Right ventricle myocardium inferior (tissue), 1 donor: ENCODE data around the gene PEPD. TPM values are rescaled to one million over a fixed set of nuclear protein-coding genes. Genes with fewer than 3 reads are reported as not detected.
A peak's percentile ranks its signal among the peaks of the same experiment; 100 is the strongest.
"Not testable (repeated sequence)": the region's sequence is repeated elsewhere in the genome, so short reads cannot be mapped to it uniquely, and the experiment has no call there.

Source experiments
- ATAC-seq: fragments of 200-7000 bp; cut with Tn5 transposase; one replicate; pipeline ENCODE4 v1.9.1; 2020; ENCODE audit warnings: mild to moderate bottlenecking, moderate library complexity
- DNase-seq: peaks from one replicate; pipeline ENCODE4 v3.0.0; 2021; ENCODE audit errors: missing footprints
- intact Hi-C: fragments of 100-400 bp; cut with DNase I; formaldehyde crosslinking; loops from one replicate; pipeline ENCODE4 v1.11.0; 2022
- total RNA-seq: library from RNA; stranded (reverse); fragmentation: NEBNext Ultra II Directional; extraction: Animal tissue kit (Norgen Biotek cat#: 25700); gene quantifications from one replicate; pipeline ENCODE4 v1.2.1, GENCODE V29; 2021
- donor health status: DM: no; HTN: yes; CAD: no; lungs with severe emphysema.

The PEPD gene
- total RNA-seq, 1 donor from 2014 or later: 32.1 TPM

DNA sequence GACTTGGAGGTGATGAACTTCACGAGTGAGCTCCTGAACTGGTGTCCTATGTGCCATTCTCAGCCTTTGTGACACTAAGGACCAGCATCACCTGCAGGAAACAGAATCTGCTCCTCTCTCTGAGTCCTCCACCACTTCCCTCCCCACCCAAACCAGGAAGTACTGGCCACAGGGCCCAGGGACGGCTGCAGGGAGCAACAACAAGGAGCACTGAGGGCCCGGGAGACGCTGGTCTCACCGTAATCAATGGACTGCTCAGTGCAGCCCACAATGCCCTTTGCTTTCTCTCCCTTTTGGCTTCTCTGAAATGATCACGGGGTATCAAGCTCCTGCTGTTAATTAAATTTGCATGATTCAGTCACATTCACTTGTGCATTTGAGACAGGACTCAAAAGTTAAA lies 18.6 kb downstream of the PEPD start:
- ATAC-seq (no peak), DNase-seq (no peak)
- intact Hi-C loops: no loop called here

DNA sequence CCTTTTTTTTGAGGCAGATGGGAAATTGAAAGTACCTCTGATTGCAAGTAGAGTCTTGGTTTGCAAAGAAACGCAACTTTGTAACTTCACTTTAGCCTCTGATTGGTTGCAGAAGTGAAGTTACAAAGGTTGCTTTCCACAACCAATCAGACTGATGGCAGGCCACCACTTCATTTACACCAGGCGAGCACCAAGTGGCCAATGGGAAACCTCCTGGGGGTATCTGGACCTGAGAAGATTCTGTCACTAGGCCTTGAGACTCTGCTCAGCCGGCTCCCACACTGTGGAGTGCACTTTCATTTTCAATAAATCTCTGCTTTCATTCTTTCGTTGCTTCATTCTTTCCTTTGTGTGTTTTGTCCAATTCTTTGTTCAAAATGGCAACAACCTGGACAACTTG lies 19.1 kb downstream of the PEPD start:
- intact Hi-C loops: no loop called here
- ATAC-seq: no peak

DNA sequence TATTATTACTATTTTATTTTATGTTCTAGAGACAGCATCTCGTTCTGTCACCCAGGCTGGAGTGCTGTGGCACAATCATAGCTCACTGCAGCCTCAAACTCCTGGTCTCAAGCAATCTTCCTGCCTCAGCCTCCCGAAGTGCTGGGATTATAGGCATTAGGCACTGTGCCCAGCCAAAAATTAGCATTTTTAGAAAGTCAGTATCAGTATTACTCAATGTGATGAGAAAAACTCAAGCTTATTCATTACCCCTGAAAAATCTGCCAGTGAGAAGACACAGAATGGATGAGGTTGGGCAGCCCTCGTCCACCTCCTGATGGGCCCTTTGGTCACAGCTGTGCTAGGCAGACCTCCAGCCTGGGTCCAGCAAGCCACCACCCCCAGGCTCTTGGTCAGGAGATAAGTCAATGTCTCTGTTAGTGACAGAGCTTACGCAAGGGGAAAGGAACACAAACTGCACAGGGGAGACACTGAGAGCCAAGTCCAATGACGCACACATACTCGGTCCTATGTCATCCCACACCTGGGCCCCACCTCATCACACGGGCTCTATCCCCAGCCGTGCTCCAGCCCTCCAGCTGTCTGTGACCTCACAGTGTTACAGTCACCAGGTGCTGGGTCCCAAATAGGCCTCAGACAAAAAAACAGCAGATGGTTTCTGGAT lies 19.8 kb downstream of the PEPD start:
- no peak for DNase-seq
- ATAC-seq: no peak
- intact Hi-C loops: no loop called here

More for the DNA sequence above, 19.1 kb downstream of the PEPD start:
- no peak for DNase-seq

DNA sequence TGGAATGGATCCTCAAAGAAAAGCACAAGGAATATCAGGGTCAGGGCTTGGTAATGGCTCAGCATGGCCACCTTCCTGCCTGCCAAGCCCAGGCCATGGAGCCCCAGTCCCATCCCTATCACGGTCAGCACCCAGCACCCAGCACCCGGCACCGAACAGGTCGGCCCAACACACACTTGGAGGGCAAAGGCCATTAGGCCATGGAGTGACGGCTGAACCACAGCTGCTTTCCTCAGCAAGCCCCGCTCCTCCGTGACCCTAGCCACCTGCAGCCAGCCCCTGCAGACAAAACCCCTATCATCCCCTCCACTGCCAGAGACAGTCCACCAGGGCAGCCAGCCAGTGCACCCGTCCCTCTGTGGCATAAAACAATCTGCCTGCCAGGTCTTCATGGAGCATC lies 20.6 kb downstream of the PEPD start:
- intact Hi-C loops: no loop called here
- DNase-seq (no peak), ATAC-seq (no peak)

DNA sequence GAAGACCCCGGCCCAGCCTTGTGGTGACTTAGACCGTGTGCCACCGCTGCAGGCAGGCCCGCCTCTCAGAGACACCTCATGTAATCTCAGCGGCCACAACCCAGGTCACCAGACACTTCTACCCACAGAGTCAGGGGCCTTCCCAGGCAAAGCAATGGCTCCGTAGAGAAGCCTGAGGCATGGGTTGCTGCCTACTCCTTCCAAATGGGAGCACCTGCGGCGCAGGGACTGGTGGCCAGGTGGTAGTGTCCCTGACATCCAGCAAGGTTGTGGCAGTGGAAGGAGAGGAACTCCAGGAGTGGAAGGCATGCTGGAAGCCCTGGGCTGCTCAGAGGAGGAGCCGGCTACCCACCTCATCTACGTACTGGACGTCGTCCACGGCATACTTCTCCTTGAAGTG lies 21.0 kb downstream of the PEPD start:
- intact Hi-C loops: no loop called here
- no peak for DNase-seq
- ATAC-seq: no peak

DNA sequence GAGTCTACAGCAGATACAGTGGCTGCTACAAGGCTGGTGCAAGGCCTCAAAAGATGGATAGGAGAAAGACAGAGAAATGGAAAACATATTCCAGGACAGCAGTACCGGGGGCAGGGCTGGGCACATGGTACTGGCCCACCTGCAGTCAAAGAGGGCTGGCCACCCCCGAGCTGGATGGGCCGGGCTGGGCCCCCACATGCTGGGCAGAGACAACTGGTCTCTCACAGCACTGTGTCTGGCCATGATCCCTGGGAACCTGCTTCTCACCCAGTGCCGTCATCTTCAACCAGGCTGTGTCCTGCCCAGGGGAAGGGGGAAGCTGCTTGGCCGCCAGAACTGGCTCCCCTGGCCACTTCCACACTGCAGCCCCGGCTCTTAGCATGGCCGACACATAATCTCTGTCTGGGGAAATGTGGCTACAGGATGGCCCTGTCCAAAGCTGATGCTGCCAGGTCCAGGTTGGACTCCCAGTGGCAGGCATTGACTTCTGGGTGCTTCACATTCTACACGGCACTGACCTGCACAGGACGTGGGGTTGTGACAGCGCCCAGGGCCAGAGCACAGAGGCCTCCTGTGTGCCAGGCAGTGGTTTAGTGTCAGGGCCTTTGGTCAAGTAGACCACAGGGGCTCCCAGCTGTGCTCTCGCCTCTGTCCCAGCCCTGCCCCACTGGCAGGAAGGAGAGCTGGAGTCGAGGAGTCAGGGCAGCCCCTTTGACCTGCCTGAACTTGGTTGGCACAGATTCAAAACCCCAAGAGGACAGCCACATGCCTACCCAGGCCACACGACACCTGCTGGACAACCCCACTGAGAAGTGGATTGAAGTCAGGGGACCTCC lies 21.7 kb downstream of the PEPD start:
- DNase-seq (peak; percentile 65), ATAC-seq (no peak)
- intact Hi-C loops: no loop called here

DNA sequence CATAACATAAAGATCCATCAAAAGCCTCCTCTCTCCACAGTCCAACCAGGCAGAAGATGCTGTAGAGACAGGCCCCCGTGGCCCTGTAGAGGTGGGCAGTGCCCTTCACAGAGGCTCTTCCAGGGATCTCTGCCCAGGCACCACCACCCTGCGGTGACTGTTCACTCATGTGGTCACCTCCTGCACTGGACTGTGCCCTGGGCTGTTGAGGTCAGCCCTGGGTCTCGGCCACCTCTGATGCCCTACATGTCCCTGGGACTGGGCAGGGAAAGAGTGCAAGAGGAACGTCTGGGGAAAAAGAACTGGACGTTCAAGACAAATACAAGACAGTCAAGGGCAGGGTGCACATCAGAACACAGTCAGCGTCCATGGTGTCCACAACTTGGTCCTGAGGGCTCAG lies 22.3 kb downstream of the PEPD start:
- intact Hi-C loops: no loop called here
- ATAC-seq (no peak), DNase-seq (peak; percentile 45)

DNA sequence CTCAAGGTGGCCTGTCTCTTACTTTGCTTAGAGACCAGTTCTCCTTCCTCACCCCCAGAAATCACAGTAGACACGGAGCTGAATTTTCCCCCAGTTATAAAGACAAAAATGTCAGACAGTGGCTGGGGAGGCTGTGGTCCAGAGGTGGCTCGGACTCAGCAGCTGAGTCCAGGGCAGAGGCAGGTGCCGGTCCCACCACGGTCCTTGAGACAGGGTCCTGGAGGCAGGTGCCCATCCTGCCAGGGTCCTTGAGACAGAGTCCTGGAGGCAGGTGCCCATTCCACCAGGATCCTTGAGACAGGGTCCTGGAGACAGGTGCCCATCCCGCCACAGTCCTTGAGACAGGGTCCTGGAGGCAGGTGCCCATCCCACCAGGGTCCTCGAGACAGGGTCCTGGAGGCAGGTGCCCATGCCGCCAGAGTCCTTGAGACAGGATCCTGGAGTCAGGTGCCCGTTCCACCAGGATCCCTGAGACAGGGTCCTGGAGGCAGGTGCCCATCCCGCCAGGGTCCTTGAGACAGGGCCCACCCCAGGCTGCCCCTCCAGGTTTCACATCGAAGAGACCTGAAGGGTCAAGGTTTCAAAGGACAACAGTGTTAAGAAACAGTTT lies 23.1 kb downstream of the PEPD start:
- DNase-seq (peak; percentile 50), ATAC-seq (no peak)
- intact Hi-C loops: no loop called here

DNA sequence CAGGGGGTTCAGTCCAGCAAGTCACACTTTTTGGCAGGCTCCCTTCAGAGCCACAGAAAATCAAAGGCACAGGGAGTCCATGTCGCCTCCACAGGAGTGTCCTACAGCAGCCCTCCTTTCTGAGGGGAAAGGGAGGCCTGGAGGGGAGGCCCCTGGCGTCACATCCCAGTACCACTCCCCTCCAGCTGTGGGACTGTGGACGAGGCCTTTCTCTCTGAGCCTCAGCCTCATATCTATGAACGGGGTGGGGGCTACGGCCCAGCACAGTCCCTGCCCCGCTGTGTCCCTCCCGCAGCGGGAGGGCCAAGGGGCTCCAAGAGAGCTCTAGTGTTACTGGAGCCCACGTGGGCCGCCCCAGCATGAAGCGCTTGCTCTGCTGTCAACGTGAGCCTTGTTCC lies 23.8 kb downstream of the PEPD start:
- intact Hi-C loops: no loop called here

DNA sequence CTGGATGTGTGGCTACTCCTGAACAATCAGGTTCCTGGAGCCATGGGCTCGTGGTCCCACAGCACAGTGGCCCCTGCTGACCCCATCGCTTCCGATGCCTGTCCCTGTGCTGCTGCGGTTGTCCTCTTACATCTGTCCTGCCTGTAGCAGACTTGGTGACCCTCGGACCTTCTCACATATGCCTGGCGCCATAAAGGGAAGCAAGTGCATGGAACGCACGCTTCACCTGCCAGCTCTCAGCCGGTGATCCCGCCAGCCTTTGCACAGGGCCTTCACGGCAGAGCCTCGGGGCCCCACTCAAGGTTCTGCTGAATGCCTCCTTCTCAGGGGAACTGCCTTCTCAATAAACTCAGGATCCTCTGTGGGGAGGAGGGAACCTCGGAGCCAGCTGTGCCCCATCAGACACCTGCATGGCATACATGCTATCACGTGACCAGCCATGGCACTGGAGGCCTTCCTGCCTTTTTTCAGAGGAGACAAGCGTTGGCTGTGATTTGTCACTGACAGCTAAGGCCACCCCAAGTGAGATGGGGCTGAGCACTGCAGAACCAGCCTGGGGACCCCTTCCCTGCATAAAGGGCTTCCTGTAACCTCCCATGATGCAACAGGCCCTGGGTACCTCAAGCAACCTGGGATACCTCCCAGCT lies 24.3 kb downstream of the PEPD start:
- no peak for DNase-seq
- ATAC-seq: no peak
- intact Hi-C loops: no loop called here

More for the DNA sequence above, 23.8 kb downstream of the PEPD start:
- ATAC-seq: no peak
- no peak for DNase-seq

DNA sequence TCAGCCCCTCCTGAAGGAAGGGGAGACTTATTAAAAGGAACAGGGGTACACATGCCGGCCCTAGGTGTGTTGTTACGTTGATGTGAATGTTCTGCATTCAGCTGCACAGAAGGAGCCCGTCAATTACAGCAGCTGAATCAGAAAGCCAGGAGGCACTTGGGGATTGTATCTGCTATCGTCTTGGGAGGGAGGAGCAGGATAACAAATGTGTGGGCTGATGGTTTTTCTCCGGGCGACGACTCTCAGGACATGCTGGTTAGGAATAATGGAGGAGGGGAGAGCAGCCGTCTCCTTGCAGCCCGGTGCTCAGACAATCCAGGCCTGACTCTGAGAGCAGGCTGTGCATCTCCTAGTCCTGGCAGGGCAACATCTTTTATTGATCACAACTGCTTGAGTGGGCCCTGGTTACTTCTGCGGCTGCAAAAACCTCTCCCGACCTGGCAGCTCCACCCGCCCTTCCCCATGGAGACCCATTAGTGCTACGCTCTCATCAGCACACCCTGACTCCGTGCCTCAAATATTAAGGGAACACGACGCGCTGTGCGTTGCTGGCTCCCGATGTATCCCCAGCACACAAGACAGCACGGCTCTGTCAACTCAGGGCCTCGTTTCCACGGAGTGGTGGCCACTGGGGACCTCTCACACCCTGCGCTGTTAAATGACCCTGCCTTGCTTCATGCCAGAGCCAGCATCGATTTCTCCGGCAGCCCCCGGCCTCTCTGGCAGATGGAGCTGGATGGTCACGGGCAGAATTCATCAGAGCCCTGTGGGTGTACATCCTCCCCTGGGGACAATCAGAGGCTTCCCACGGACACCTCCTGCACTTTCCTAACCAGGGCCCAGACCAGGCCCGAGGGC lies 25.3 kb downstream of the PEPD start:
- ATAC-seq (no peak), DNase-seq (no peak)
- intact Hi-C loops: no loop called here

DNA sequence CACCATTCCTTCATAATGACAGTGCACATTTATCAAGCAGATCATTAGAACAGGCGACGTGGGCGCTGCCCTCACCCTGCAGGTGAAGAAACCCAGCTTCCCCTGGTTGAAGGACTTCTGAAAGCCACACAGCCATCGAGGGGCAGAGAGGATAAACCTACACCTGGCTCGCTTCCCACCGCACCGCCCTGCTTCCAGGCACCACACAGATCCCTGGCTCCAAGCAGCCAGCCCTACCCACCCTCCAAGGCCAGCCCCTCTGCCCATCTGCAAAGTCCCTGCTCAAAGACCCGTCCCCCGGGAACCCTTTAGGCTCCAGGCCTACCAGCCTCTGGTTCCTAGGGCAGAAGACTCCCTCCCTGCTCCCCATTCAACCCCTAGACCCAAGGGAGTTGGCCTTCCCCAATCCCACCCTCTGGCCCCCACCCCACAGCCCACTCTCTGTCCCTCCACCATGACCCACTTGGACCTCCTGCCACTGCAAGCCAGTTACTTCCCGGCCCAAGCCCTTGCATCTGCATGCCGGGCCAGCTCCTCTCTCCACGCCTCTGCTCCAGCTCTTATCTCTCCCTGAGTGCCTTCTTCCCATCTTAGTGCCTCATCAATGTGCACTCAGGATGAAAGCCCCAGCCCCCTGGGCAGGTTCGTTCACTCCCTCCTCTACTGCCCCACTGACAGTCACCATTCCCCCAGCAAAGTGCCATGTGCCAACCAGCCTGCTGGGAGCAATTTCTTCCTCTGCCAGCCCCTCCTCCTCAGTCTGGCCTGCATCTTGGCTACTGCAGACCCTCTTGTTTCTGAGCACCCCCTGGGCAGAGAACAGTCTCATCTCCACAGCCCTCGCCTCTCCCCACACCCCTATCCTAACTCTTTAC lies 28.0 kb downstream of the PEPD start:
- intact Hi-C loops: no loop called here
- DNase-seq: no peak

DNA sequence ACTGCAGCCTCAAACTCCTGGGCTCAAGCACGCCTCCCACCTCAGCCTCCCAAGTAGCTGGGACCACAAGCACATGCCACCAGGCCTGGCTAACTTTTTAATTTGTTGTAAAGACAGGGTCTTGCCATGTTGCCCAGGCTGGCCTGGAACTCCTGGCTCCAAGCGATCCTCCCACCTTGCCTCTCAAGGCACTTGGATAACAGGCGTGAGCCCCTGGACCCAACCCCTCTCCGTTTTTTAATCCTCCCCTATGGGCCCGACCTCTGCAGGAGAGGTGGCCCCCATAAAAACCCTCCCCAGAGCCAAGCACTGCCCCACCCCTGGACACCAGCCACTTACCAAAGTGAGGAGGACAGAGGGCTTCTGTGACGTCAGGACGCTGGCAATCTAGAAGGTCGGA lies 28.6 kb downstream of the PEPD start:
- DNase-seq (no peak), ATAC-seq (no peak)
- intact Hi-C loops: no loop called here

More for the DNA sequence above, 28.0 kb downstream of the PEPD start:
- ATAC-seq: no peak

DNA sequence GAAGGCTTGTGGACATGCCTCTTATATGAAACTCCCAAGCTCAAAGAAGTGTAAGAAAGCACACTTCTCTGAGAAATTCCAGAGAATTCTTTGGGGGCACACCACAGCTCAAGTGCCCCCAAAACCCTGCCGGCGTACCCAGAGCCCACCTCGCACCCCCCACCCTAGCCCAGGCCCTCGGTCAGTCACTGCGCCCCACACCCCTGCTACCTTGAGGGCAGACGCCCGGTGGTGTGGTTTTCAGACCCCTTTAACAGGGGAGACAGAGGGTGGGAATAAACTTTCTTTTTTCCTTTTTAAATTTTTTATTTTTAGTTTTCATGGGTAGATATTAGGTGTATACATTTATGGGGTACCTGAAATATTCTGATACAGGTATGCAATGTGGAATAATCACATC lies 29.5 kb downstream of the PEPD start:
- DNase-seq (no peak), ATAC-seq (no peak)
- intact Hi-C loops: no loop called here

DNA sequence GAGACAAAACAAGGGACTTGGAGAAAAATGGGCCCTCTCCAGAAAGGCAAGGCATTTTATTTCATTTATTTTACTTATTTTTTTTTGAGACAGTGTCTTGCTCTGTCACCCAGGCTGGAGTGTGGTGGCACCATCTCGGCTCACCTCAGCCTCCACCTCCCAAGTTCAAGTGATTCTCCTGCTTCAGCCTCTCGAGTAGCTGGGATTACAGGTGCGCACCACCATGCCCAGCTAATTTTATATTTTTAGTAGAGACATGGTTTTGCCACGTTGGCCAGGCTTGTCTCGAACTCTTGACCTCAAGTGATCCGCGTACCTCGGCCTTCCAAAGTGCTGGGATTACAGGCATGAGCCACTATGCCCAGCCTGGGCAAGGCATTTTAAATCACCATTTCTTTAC lies 31.0 kb downstream of the PEPD start:
- ATAC-seq, intact Hi-C loops, DNase-seq: not testable (repeated sequence)

DNA sequence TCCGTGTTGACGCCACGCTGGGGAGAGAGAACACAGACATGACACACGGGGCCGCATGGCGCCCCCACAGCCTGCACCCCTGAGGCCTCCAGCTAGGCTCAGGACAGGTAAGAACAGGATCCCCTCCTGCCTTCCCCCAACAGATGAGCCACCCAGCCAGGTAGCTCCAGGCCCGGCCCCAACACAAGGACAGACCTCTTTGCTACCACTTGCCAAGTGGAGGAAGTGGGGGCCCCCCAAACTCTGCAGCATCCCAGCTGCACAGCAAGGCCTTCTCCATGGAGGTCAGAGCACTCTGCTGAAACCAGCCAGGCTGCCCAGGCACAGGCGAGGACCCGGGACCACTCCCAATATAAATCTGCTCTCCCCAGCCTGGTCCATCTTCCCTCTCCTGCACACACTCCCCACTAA lies 31.5 kb downstream of the PEPD start:
- ATAC-seq: no peak
- no peak for DNase-seq
- intact Hi-C loops: no loop called here

DNA sequence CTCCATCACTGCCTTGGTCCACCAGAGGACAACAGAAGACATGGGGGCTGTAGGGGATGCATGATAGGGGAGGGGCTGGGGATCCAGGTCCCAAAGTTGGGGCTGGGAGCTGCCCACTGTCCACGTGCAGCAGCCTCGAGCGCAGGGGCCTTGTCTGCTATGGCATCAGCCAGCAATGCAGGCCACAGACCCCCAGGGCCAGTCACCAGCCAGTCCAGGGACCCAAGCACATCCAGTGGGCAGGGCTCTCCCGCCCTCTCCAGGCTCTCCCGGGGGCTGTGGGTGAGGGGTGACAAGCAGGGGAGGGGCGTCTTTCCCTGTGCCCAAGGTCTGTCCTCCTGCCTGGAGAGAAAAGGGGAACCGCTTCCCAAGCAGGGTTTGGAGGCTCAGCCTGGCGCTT lies 32.8 kb downstream of the PEPD start:
- no peak for ATAC-seq
- intact Hi-C loops: no loop called here
- no peak for DNase-seq
